NCI-H1092 (cell line): ENCODE results near the gene CCT2.

Experiments
- DNase-seq: peaks from one replicate; lab custom pipeline; 2025; lab: John Stamatoyannopoulos, UW

Gene CCT2

GRCh38 chr12:69642531-69642930, 57.3 kb downstream of the CCT2 start:
- no peak for DNase-seq

- DNase-seq, result no peak
Measured at GRCh38 chr12:69644511-69644910, 59.3 kb downstream of the CCT2 start.

- DNase-seq, result no peak
Measured at GRCh38 chr12:69645031-69645430, 59.8 kb downstream of the CCT2 start.

- DNase-seq, result no peak
Measured at GRCh38 chr12:69647178-69647577, 61.9 kb downstream of the CCT2 start.

GRCh38 chr12:69648476-69648875, 63.2 kb downstream of the CCT2 start:
- no peak for DNase-seq

- DNase-seq, result no peak
Measured at GRCh38 chr12:69649529-69649928, 64.3 kb downstream of the CCT2 start.
